Measurements from ENCODE around the gene NRXN3.

GRCh38 chr14:79745046-79745445 is 1574.9 kb downstream of the NRXN3 start:
- TF ChIP-seq GATA2 (IDR thresholded peaks at IDR 0.05; ENCODE audit: low read depth, low read length) (no peak), GATA3 (IDR thresholded peaks at IDR 0.05; ENCODE audit: low read depth, low read length) (no peak)

Data from SH-SY5Y (cell line).